ENCODE measurements around the gene KEAP1.
"Not testable (repeated sequence)": the region's sequence is repeated elsewhere in the genome, so short reads cannot be mapped to it uniquely, and the experiment has no call there.

KEAP1 gene

GRCh38 chr19:10503002-10503789 lies at the start of gene KEAP1:
KEAP1 (minus strand) TSS chr19:10503356; CDS start chr19:10500033, 3,323 bp downstream.
- DNase-seq (ENCODE audit: extremely low spot score, insufficient read length, low read depth): no peak
- no peak for FAIRE-seq

GRCh38 chr19:10552510-10553053 lies 49.4 kb upstream of the KEAP1 start:
- DNase-seq (ENCODE audit: extremely low spot score, insufficient read length, low read depth) (no peak), FAIRE-seq (no peak)

- no peak for DNase-seq (ENCODE audit: extremely low spot score, insufficient read length, low read depth)
- no peak for FAIRE-seq
Observed at GRCh38 chr19:10551698-10552301, 48.6 kb upstream of the KEAP1 start.

- not testable (repeated sequence) for DNase-seq (ENCODE audit: extremely low spot score, insufficient read length, low read depth); FAIRE-seq
Observed at GRCh38 chr19:10551006-10551405, 47.9 kb upstream of the KEAP1 start.

- DNase-seq (ENCODE audit: extremely low spot score, insufficient read length, low read depth): no peak
- no peak for FAIRE-seq
Observed at GRCh38 chr19:10550336-10550735, 47.2 kb upstream of the KEAP1 start.

- no peak for DNase-seq (ENCODE audit: extremely low spot score, insufficient read length, low read depth)
- FAIRE-seq: no peak
Observed at GRCh38 chr19:10549733-10550132, 46.6 kb upstream of the KEAP1 start.

- FAIRE-seq: no peak
- DNase-seq (ENCODE audit: extremely low spot score, insufficient read length, low read depth): no peak
Observed at GRCh38 chr19:10548746-10549276, 45.7 kb upstream of the KEAP1 start.

GRCh38 chr19:10546817-10547216 lies 43.7 kb upstream of the KEAP1 start:
- FAIRE-seq: no peak
- DNase-seq (ENCODE audit: extremely low spot score, insufficient read length, low read depth): no peak

GRCh38 chr19:10544753-10545251 lies 41.6 kb upstream of the KEAP1 start:
- no peak for DNase-seq (ENCODE audit: extremely low spot score, insufficient read length, low read depth)
- FAIRE-seq: no peak

- DNase-seq (ENCODE audit: extremely low spot score, insufficient read length, low read depth) (no peak), FAIRE-seq (no peak)
Observed at GRCh38 chr19:10544242-10544752, 41.1 kb upstream of the KEAP1 start.

GRCh38 chr19:10543420-10544241 lies 40.5 kb upstream of the KEAP1 start, which contains the start of gene ATG4D:
ATG4D (plus strand) TSS chr19:10543904; CDS start chr19:10544091, 187 bp downstream.
- FAIRE-seq (peak; percentile 26), DNase-seq (ENCODE audit: extremely low spot score, insufficient read length, low read depth) (peak; percentile 95)

GRCh38 chr19:10543059-10543419 lies 39.9 kb upstream of the KEAP1 start:
- no peak for FAIRE-seq
- no peak for DNase-seq (ENCODE audit: extremely low spot score, insufficient read length, low read depth)

- not testable (repeated sequence) for FAIRE-seq; DNase-seq (ENCODE audit: extremely low spot score, insufficient read length, low read depth)
Observed at GRCh38 chr19:10539016-10539415, 35.9 kb upstream of the KEAP1 start.

- no peak for FAIRE-seq
- DNase-seq (ENCODE audit: extremely low spot score, insufficient read length, low read depth): no peak
Observed at GRCh38 chr19:10538204-10538983, 35.2 kb upstream of the KEAP1 start.

- no peak for DNase-seq (ENCODE audit: extremely low spot score, insufficient read length, low read depth)
- no peak for FAIRE-seq
Observed at GRCh38 chr19:10537668-10538067, 34.5 kb upstream of the KEAP1 start.

- no peak for FAIRE-seq
- no peak for DNase-seq (ENCODE audit: extremely low spot score, insufficient read length, low read depth)
Observed at GRCh38 chr19:10535613-10536012, 32.5 kb upstream of the KEAP1 start.

GRCh38 chr19:10533646-10534386 lies 30.7 kb upstream of the KEAP1 start:
- DNase-seq (ENCODE audit: extremely low spot score, insufficient read length, low read depth) (no peak), FAIRE-seq (no peak)

- FAIRE-seq (no peak), DNase-seq (ENCODE audit: extremely low spot score, insufficient read length, low read depth) (no peak)
Observed at GRCh38 chr19:10532457-10532856, 29.3 kb upstream of the KEAP1 start.
